ENCODE data around the gene SEPTIN5.

Gene SEPTIN5

DNA sequence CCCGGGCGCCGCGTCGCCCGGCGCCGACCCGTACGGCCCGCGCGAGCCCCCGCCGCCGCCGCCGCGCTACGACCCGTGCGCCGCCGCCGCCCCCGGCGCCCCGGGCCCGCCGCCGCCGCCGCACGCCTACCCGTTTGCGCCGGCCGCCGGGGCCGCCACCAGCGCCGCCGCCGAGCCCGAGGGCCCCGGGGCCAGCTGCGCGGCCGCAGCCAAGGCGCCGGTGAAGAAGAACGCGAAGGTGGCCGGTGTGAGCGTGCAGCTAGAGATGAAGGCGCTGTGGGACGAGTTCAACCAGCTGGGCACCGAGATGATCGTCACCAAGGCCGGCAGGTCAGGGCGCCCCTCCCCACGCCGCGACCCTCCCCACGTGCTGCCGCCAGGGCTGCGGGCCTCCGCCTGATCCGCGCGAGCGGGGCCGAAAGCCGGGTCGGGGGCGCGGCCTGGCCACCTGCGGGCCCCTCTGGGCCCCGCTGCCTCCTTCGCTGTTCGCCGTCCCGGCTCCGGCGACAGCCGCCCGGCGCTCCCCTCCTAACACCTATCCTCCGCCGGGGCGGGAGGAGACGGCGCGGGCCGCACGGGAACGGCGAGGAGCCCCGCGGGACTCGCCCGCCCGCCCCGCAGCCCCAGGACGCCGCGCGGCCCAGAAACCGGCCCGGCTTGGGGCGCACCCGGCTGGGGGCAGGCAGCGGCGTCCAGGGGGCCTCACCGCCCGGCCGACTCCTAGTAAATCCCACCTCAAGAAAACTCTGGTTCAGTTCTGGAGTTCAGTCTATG is 46.8 kb downstream of the SEPTIN5 start:
- no peak for DNase-seq (ENCODE audit: low spot score)

DNA sequence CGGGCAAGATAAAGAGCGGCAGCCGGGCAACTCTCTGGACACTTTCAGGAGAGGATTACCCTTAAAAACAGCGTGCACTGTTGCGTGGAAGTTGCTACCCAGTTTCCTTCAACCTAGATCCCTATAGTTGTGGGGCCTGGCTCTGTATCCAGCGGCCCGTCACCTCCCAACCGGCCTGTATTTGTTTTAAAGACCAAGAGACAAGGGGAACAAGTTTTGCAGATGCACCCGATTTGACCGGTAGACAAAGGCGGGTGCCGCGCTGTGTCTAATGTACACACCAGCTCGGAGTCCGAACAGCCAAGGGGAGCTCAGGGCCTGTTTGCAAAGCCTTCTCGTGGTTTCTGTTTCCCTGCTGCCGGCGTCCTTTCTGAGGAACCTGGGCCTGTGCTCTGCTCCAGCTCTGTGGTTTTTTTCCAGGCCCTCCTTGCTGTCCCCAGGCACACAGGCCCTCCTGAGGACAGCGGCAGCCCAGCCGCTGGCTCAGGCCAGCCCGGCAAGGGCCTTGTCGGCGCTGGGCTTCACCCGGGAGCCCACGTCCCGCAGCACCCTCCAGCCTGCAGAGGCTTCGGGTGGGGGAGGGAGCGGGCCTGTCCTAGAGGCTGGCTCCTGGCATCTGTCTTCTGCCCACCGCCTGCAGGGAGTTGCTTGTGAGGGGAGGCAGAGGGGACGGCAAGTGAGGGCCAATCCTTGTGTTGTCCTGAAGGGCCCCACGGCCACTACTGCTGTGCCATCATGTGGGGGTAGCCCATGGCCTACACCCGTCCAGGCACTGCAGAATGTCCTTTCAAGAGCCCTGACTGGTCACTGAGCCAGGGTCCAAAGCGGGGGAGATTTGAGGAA is 47.6 kb downstream of the SEPTIN5 start:
- no peak for DNase-seq (ENCODE audit: low spot score)

DNA sequence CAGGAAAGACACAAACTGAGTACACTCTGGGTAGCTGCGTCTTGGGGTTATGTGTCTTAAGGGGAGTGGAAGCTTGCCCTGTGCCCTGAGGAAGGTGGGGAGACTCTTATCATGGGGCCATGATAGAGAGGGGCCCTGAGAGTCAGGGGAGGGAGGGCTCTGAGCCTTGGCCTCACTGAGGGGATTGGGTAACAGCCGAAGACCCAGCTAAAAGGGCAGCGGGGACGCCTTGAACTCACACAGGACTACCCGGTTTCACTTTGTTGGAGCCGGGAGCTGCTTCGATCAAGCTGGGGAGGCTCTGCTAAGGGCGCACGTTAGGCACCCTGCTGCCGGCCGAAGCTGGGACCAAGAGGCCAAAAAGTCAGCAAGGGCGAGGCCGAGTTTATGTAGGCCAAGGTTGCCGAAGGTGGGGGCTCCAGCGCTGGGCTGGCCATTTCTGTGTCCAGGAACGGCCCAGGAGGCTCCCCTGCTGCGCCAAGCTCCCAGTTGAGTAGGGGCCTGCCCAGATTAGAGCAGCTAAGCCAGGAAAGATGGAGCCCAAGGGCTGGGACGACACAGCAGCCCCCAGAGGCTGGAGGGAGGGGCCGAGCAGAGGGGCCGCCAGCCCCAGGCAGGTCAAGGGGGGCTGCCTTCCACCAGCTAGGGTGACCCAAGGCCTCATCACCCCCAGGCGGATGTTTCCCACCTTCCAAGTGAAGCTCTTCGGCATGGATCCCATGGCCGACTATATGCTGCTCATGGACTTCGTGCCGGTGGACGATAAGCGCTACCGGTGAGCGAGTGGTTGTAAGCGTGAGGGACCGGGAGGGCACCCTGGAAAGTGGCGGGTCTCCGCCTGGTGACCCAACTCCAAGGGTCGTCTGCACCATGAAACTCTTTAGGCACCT is 48.5 kb downstream of the SEPTIN5 start:
- no peak for DNase-seq (ENCODE audit: low spot score)

DNA sequence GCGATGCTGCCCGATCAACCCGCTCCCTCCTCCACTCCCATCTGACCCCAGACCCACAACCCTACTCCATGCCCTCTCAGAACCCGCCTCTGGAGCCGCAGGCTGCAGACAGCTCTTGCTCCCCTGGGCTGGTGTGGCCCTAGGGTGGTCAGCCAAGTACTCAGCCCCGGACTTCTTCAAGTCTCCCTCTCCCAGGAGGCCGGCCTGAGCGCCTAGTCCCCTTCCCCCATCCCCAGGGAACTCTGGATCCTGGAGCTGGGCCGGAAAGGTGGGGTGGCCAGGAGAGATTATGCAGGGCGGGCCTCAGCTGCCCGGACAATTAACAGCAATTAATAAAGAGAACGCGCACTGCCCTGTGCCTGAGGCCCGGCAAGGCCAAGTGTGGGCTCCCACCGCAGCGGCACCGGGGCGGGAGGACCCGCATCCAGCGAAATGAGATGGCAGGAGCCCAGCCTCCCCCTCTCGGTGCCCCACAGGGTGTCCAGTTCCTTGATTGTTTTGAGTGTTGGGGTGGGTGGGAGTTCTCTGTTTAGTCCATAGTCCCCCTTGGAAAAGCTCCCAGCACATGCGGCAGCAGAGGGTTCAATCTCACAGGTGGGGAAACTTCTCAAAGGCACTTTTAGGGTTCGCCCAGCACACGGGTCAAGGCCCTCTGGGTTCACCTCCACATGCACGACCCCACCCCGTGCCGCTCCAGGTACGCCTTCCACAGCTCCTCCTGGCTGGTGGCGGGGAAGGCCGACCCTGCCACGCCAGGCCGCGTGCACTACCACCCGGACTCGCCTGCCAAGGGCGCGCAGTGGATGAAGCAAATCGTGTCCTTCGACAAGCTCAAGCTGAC is 49.4 kb downstream of the SEPTIN5 start:
- no peak for DNase-seq (ENCODE audit: low spot score)

DNA sequence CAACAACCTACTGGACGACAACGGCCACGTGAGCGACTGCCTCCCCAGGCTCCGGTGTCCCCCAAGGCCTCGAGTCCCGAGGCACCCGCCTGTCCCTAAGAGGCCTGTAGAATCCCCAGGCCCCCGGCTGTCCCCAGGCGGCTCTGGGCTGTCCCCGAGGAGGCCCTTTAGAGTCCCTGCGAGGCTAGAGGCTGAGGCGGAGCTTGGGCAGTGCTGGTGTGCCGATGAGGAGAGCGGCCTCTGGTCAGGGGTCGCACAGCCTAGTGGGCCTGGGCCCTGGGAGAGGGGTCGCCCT is 49.9 kb downstream of the SEPTIN5 start:
- DNase-seq (ENCODE audit: low spot score) = no peak

DNA sequence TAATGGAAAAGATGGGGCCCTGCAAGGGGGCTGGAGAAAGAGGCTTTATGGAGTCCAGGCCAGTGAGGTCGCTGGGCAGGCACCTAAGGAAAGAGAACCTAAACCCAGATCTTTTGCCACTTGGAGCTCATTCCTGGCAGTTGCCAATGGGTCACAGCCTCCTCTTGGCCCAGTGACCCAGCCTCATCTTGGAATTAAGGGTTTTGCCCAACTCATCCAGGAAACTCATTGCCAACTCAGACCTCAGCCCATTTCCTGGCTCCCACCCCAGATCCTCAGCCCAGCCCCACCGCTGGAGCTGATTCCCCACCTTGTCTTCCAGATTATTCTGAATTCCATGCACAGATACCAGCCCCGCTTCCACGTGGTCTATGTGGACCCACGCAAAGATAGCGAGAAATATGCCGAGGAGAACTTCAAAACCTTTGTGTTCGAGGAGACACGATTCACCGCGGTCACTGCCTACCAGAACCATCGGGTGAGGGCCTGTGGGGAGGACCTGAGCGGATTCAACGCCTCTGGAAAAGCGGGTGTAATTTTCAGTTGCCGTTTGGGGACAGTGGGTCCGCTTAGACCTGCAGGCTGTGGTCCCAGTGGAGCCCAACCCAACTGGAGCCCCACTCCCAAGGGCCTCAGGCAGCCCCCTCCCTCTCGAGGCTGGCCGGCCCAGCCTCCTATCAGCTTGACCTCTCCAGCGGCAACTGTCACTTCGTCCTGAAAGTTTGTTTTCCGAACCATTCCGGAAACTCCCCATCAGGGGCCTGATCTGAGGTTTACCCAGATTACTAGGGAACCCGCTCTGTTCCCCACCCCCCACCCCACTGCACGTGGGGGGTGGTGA is 50.6 kb downstream of the SEPTIN5 start:
- DNase-seq (ENCODE audit: low spot score) = no peak

DNA sequence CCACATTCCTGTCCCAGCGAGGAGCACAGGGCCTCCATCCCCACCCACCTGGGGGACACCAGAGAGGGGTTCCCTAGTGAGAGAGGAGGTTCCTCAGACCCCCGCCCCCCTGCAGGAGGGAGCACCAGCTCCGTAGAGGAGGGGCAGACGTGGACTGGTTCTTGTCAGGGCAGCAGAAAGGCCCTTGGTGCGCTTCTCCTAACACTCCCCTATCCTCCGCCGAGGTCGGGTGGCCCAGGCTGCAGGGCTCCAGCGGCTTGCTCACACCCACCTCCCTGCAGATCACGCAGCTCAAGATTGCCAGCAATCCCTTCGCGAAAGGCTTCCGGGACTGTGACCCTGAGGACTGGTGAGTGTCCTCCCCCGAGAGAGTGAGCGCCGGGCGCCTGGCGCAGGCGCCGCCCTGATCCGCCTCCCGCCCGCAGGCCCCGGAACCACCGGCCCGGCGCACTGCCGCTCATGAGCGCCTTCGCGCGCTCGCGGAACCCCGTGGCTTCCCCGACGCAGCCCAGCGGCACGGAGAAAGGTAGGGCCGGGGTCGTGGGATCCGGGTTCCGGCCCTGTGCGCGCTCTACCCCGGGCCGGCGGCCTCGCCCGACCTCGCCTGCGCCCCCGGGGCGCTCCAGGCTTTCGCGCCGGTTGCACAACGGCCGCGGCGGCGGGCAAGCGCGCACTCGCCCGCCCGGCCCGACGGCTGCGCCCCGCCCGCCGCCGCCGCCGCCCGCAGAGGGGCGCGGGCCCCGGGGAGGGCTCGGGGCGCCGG is 51.4 kb downstream of the SEPTIN5 start:
- DNase-seq (ENCODE audit: low spot score) = no peak

DNA sequence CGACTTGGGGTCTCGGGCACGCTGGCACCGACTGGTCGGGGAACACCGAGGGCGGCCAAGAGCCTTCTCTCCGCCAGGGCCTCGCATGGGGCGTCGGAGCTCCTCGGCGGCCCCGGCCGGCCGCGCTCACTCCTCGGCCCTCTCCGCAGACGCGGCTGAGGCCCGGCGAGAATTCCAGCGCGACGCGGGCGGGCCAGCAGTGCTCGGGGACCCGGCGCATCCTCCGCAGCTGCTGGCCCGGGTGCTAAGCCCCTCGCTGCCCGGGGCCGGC is 51.9 kb downstream of the SEPTIN5 start:
- no peak for DNase-seq (ENCODE audit: low spot score)

DNA sequence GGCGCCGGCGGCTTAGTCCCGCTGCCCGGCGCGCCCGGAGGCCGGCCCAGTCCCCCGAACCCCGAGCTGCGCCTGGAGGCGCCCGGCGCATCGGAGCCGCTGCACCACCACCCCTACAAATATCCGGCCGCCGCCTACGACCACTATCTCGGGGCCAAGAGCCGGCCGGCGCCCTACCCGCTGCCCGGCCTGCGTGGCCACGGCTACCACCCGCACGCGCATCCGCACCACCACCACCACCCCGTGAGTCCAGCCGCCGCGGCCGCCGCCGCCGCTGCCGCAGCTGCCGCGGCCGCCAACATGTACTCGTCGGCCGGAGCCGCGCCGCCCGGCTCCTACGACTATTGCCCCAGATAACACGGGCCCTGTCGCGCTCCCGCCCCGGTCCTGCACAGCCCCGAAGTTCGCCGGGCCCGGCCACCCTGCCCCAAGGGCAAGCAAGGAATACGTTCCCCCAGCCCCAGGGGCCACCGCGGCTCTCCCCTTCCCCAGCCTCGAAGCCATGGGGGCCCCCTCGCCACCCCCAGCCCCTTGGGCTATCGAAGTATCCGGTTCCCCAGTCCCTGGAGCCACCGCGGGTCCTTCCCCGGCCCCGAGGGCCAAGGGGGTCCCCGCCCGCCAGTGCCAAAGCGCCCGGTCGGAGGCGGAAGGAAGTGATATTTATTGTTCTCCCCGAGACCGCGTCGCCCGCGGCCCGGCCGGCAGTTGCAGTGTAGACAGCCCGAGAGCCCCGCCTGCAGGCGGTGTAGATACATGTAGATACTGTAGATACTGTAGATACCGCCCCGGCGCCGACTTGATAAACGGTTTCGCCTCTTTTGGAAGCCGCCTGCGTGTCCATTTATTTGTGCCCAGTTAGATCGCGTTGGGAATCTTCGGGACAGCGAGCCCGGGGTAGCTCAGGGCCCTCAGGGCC is 52.5 kb downstream of the SEPTIN5 start:
- no peak for DNase-seq (ENCODE audit: low spot score)

DNA sequence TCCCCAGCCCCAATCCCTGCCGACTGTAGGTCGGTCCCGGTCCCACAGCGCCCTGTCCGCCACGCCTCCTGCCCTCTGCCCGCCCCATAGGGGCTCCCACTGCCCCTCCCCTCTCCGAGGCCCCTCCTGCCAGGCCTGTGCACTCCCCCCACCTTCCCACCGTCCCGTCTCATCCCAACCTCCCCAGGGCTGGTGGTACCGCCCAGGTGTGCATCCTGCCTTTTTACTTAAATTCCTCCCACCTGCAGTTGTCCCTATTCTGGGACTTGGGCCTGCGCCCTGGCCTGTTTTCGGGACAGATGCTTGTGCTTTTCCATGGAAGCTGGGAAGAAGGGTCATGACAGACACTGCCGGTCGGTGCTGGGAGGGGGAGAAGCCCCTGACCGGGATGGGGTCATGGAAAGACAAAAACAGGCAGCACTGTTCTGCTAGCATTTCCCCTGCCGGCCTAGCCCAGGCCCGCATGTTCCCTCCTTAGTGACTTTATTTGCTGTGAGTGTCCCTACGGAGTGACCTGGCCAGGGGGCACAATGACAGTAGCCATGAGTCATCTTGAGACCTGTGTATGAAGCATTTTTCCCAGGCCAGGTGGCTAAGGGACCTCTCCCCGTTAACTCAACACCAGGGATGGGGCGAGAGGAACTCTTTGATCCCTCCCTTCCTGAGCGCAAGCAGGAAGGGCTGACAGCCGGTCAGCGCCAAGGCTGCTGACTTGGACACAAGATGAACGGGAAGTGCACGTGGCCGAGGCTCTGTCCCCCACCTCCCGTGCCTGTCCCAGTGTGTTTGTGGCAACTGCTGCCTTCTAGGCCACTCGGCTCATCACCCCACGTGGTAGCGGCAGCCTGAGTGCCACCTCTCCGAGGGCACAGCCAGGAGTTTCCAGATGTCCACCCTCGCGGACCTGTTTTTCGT is 53.4 kb downstream of the SEPTIN5 start:
- DNase-seq (ENCODE audit: low spot score) = no peak

DNA sequence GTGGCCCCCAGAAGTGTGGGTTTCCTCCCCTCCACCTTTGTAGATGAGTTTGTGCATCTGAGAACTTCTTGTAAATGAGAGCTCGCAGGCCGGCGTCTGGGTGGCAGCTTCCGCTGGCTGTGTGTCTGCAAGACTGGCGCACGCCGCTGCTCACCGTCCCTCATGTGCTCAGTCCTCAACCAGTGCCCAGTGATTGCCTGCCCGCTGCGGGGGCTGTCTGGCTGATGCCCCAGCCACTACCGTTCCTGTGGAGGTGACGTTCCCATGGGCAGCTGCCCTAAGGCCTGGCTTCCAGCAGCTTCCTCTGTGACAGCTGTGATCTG is 55.1 kb downstream of the SEPTIN5 start:
- DNase-seq (ENCODE audit: low spot score) = no peak

DNA sequence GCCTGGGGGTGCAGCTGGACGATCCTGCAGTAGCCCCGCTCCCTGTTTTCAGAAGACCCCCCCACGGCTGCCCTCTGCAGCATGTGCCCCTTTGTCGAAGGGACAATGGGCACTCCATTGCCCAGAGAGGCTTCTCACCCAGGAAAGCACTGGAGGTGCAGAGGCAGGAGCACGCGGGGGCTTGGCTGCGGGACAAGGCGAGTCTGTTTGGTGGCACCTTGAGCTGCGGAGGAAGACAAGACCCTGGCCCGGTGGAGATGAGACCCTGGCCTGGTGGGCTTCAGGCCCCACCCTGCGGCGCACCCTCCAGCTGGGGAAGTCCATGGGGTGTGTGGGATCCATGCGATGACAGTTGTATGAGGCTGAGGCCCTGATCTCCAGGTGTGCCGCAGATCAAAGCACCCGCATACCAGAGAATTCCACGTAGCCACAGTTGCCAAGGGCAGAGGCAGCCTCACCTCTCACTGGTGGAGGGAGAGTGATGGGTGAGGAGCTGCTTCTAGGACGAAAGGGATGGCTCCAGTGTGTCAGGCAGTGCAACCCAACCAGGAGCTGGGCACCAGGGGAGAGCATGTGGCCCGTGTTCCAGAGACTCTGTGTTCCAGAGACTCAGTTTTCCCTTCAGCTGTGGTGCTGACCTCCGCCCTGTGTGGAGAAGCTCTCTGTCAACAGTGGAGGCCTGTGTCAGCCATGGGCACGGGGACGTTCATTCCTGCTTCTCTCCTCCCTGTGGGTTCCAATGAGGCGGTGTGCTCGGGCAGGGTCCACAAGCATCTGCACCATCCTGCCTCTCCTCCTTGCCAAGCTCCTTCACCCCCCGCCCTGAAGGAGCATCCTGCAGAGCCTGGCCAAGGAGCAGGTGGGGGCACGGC is 56.3 kb downstream of the SEPTIN5 start:
- DNase-seq (ENCODE audit: low spot score) = no peak

DNA sequence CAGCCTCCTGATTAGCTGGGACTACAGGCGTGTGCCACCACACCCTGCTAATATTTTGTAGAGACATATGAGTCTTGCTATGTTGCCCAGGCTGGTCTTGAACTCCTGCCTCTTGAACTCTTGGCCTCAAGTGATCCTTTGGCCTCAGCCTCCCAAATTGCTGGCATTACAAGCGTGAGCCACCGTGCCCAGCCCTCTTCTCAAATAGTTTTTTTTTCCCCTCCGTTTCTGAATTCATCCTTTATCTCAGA is 58.0 kb downstream of the SEPTIN5 start:
- DNase-seq (ENCODE audit: low spot score) = no peak
